Lower leg skin (tissue), 4 donors: Measurements from ENCODE around the gene TEX13B. TPM values are rescaled to one million over a fixed set of nuclear protein-coding genes. Genes with fewer than 3 reads are reported as not detected.

Experiments used
- DNase-seq, 2 donors: peaks; one replicate each; pipeline ENCODE4 v3.0.0-alpha.2; 2019; ENCODE audit warnings: low spot score in 2 of 2
- H3K4me3 ChIP-seq: fragments of 200-600 bp; sonication (generic); 2 replicates; pipeline ENCODE4 v1.5.1; 2017; ENCODE audit warnings: mild to moderate bottlenecking, low read depth; ENCODE audit not compliant: poor library complexity, severe bottlenecking
- CTCF ChIP-seq, 3 donors: fragments of 450-650 bp; IDR thresholded peaks; one replicate each; pipeline ENCODE4 v1.5.1; 2016; ENCODE audit warnings: antibody characterized with exemption in 3 of 3, mild to moderate bottlenecking in 3 of 3, moderate library complexity in 2 of 3
- POLR2A ChIP-seq, 2 donors: fragments of 450-650 bp; IDR thresholded peaks; one replicate each; pipeline ENCODE4 v1.6.1; 2016 to 2017; ENCODE audit warnings: antibody characterized with exemption in 2 of 2, mild to moderate bottlenecking in 1 of 2, moderate library complexity in 1 of 2
- WGBS, 2 donors: methylation state at CpG; one replicate each; pipeline ENCODE4 v1.1.5; 2018; 5-methylcytosine and 5-hydroxymethylcytosine counted together
- intact Hi-C: fragments of 100-400 bp; cut with DNase I; formaldehyde crosslinking; loops from one replicate; pipeline ENCODE4 v1.15.0; 2023; ENCODE audit warnings: low total_unique reads
- total RNA-seq, 4 donors: library from RNA; depleted of rRNA; stranded (reverse); fragments of >200 nt; gene quantifications; one replicate each; pipeline ENCODE4 v1.1.0, GENCODE V29; 2016

The TEX13B gene
- total RNA-seq, 4 donors from 2014 or later, result not detected

- DNase-seq, result no peak
- 30 to 32% methylated on average over 6 to 7 of the region's 7 CpGs for WGBS, 2 donors
- TF ChIP-seq CTCF (IDR thresholded peaks at IDR 0.05), result no peak
- no peak for TF ChIP-seq POLR2A (IDR thresholded peaks at IDR 0.05)
- H3K4me3 ChIP-seq, result no peak overlapping the region
- intact Hi-C loops, result no loop called here
These were observed 47.0 kb downstream of the TEX13B start for GRCh38 chrX:107935200-107935599.

GRCh38 chrX:107934262-107934661, 47.9 kb downstream of the TEX13B start:
- no peak for TF ChIP-seq CTCF (IDR thresholded peaks at IDR 0.05)
- no peak for TF ChIP-seq POLR2A (IDR thresholded peaks at IDR 0.05)
- 90 to 100% methylated on average over 1 of the region's 1 CpG for WGBS, 2 donors
- DNase-seq, result no peak
- intact Hi-C loops, result no loop called here
- H3K4me3 ChIP-seq, result no peak overlapping the region

Other genes with a start within 250 kb of the TEX13B start
- 1,000 to 10,000 TPM in 1 of 4 donors, 100 to 1,000 TPM in 3; 474 to 1,005 (median 756) TPM for gene TSC22D3, start 206.6 kb downstream of the TEX13B start, total RNA-seq
- under 1 TPM in 2 of 4 donors, not detected in 2; 0.23 to 0.32 TPM for gene NCBP2L, start 204.6 kb downstream of the TEX13B start, total RNA-seq
- gene MID2, start 156.5 kb downstream of the TEX13B start, total RNA-seq, result 10 to 100 TPM; 50.7 to 61.3 (median 55.6) TPM
- 1 to 10 TPM in 2 of 4 donors, not detected in 2; 1.2 to 1.6 TPM for gene VSIG1, start 62.7 kb upstream of the TEX13B start, total RNA-seq
- 10 to 100 TPM; 23.4 to 42.5 (median 36.0) TPM for gene PSMD10, start 109.2 kb upstream of the TEX13B start, total RNA-seq
- gene ATG4A, start 109.4 kb upstream of the TEX13B start, total RNA-seq, result 1 to 10 TPM; 3.8 to 9.1 (median 6.5) TPM